GM13977 (cell line): ENCODE results near the gene TMEM9.

Experiments
- DNase-seq: peaks from one replicate; pipeline ENCODE4 v3.0.0; 2012; ENCODE audit warnings: low spot score
- CTCF ChIP-seq: IDR thresholded peaks from 2 replicates; pipeline ENCODE4 v1.5.1; 2012; ENCODE audit warnings: mild to moderate bottlenecking, control low read depth; ENCODE audit not compliant: insufficient read depth; ENCODE audit errors: extremely low read depth, missing control alignments
- in situ Hi-C: fragments of 300-500 bp; cut with MboI; formaldehyde crosslinking; loops from one replicate; pipeline ENCODE4 v1.12.0; 2022; ENCODE audit warnings: low sequenced_read_pairs, low pct_unique_long_range_greater_than_20kb, mixed read lengths, inconsistent platforms; ENCODE audit not compliant: unreplicated experiment

The TMEM9 gene

DNA sequence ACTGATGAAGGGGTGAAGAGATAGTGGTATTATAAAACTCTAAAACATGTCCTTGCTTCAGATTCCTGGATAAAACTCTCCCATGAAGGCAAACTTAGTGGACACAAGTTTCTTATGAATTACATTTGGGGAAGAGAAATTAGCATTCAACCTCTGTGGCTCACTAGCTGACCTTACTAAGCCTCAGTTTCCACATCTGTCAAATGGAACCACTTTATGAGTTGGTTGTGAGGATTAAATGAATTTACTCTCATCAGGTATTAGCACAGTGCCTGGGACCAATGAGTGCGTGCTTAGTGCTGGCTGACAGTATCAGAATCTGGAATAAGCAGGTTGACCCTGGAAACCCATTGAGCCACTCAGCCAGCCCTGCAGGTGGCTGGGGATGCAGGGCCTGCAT is 44.6 kb downstream of the TMEM9 start:
- DNase-seq: no peak
- in situ Hi-C loops: loop anchor here (10.0 kb wide), 1 partner anchor 145 kb away; no protein-coding TSS in a partner anchor
- TF ChIP-seq CTCF: no peak

DNA sequence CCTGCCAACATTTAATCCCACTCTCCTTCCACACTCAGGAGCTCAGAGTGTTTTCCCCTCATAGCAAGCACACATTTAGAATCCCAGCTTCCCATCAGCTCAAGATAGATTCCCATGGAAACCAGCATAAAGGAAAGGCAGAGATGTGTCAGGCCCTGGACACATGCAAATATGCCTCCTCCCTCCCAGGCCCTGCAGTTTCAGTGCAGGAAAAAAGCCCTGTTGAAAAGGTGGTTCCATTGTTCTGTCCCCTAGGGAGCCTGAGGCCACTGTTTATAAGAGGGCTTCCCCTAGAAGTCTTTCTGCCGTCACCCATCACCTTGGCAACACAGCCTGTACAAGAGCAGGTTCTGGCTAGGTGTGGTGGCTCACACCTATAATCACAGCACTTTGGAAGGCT is 45.7 kb downstream of the TMEM9 start:
- in situ Hi-C loops: no loop called here
- TF ChIP-seq CTCF: no peak
- no peak for DNase-seq

- no peak for DNase-seq
- no peak for TF ChIP-seq CTCF
- in situ Hi-C loops: no loop called here
These were observed 48.6 kb downstream of the TMEM9 start for GRCh38 chr1:201105688-201106087.

GRCh38 chr1:201104141-201104540 is 50.1 kb downstream of the TMEM9 start:
- in situ Hi-C loops: no loop called here
- no peak for TF ChIP-seq CTCF
- DNase-seq: no peak

DNA sequence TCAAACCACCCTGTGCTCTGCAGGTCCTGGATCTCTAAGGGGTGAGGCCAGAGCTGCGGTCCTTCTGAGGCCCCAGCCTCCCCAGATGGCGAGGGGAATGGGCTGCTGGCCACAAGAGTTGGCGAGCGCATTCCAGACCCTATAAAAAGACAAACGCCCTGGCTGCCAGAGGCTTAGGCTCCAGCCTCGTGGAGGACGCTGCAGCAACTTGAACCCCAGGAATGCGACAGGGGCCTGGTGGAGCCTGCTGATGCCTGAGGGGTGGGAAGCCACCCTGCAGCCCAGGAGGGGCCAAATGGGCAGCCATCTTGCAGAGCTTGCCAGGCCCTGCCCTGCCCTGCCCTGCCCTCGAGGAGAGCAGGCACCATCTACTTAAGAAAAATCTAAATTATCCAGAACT is 50.6 kb downstream of the TMEM9 start:
- in situ Hi-C loops: no loop called here
- no peak for DNase-seq

GRCh38 chr1:201100169-201100930 is 53.9 kb downstream of the TMEM9 start:
- in situ Hi-C loops: no loop called here

More for the DNA sequence above, 50.6 kb downstream of the TMEM9 start:
- TF ChIP-seq CTCF: no peak

More at GRCh38 chr1:201100169-201100930, 53.9 kb downstream of the TMEM9 start:
- no peak for DNase-seq
- TF ChIP-seq CTCF: no peak
